SK-N-MC (cell line): ENCODE measurements around the gene CCDC3.

Experiments used
- EZH2 ChIP-seq: fragments of 200-600 bp; sonication (generic); IDR thresholded peaks from one replicate; pipeline ENCODE4 v1.6.1; 2017; ENCODE audit warnings: antibody characterized with exemption
- POLR2AphosphoS5 ChIP-seq: IDR thresholded peaks from 2 replicates; pipeline ENCODE4 v1.6.1; 2012; ENCODE audit warnings: mild to moderate bottlenecking, low read depth, low read length, borderline replicate concordance

GRCh38 chr10:12887780-12888179, 113.7 kb downstream of the CCDC3 start:
- no peak for TF ChIP-seq POLR2AphosphoS5
- TF ChIP-seq EZH2: no peak
